ENCODE results near the gene PHACTR3.

PHACTR3 gene

GRCh38 chr20:59788811-59789397 lies 184.6 kb downstream of the PHACTR3 start:
- TF ChIP-seq YY1 (IDR thresholded peaks at IDR 0.05; ENCODE audit: low read depth) (no peak), USF1 (IDR thresholded peaks at IDR 0.05) (no peak), NFIC (IDR thresholded peaks at IDR 0.05) (no peak), FOXM1 (IDR thresholded peaks at IDR 0.05; ENCODE audit: borderline replicate concordance, low read depth) (no peak), TAF1 (IDR thresholded peaks at IDR 0.05; ENCODE audit: low read depth) (no peak), REST (IDR thresholded peaks at IDR 0.05; ENCODE audit: low read depth) (no peak), RAD21 (IDR thresholded peaks at IDR 0.05; ENCODE audit: low read depth) (no peak), EGR1 (IDR thresholded peaks at IDR 0.05) (no peak), CREB1 (IDR thresholded peaks at IDR 0.05; ENCODE audit: low read depth) (no peak), ZBTB7A (IDR thresholded peaks at IDR 0.05; ENCODE audit: low read depth) (no peak), TCF12 (IDR thresholded peaks at IDR 0.05; ENCODE audit: low read depth) (no peak)

- no peak for TF ChIP-seq YY1 (IDR thresholded peaks at IDR 0.05; ENCODE audit: low read depth)
- no peak for TF ChIP-seq CEBPB (IDR thresholded peaks at IDR 0.05)
- TF ChIP-seq NFIC (IDR thresholded peaks at IDR 0.05) = no peak
- TF ChIP-seq TAF1 (IDR thresholded peaks at IDR 0.05; ENCODE audit: low read depth) = no peak
- TF ChIP-seq USF1 (IDR thresholded peaks at IDR 0.05) = no peak
- no peak for TF ChIP-seq ZBTB7A (IDR thresholded peaks at IDR 0.05; ENCODE audit: low read depth)
- TF ChIP-seq RAD21 (IDR thresholded peaks at IDR 0.05; ENCODE audit: low read depth) = no peak
- no peak for TF ChIP-seq REST (IDR thresholded peaks at IDR 0.05; ENCODE audit: low read depth)
- no peak for TF ChIP-seq FOXM1 (IDR thresholded peaks at IDR 0.05; ENCODE audit: borderline replicate concordance, low read depth)
- no peak for TF ChIP-seq TCF12 (IDR thresholded peaks at IDR 0.05; ENCODE audit: low read depth)
- no peak for TF ChIP-seq EP300 (IDR thresholded peaks at IDR 0.05; ENCODE audit: borderline replicate concordance)
- TF ChIP-seq TEAD4 (IDR thresholded peaks at IDR 0.05) = no peak
- no peak for TF ChIP-seq CREB1 (IDR thresholded peaks at IDR 0.05; ENCODE audit: low read depth)
- no peak for TF ChIP-seq MAX (IDR thresholded peaks at IDR 0.05)
Measured at GRCh38 chr20:59789686-59790085, 185.3 kb downstream of the PHACTR3 start.

- no peak for TF ChIP-seq FOXM1 (IDR thresholded peaks at IDR 0.05; ENCODE audit: borderline replicate concordance, low read depth)
Measured at GRCh38 chr20:59790346-59790745, 186.0 kb downstream of the PHACTR3 start.

- no peak for TF ChIP-seq REST (IDR thresholded peaks at IDR 0.05; ENCODE audit: low read depth)
Measured at GRCh38 chr20:59792300-59792699, 188.0 kb downstream of the PHACTR3 start.

GRCh38 chr20:59794555-59794954 lies 190.2 kb downstream of the PHACTR3 start:
- TF ChIP-seq RAD21 (IDR thresholded peaks at IDR 0.05; ENCODE audit: low read depth) = no peak
- TF ChIP-seq USF1 (IDR thresholded peaks at IDR 0.05) = no peak
- TF ChIP-seq TEAD4 (IDR thresholded peaks at IDR 0.05) = no peak
- no peak for TF ChIP-seq REST (IDR thresholded peaks at IDR 0.05; ENCODE audit: low read depth)
- no peak for TF ChIP-seq NFIC (IDR thresholded peaks at IDR 0.05)
- no peak for TF ChIP-seq EP300 (IDR thresholded peaks at IDR 0.05; ENCODE audit: borderline replicate concordance)
- TF ChIP-seq FOXM1 (IDR thresholded peaks at IDR 0.05; ENCODE audit: borderline replicate concordance, low read depth) = no peak
- no peak for TF ChIP-seq MAX (IDR thresholded peaks at IDR 0.05)
- no peak for TF ChIP-seq EGR1 (IDR thresholded peaks at IDR 0.05)
- no peak for TF ChIP-seq TAF1 (IDR thresholded peaks at IDR 0.05; ENCODE audit: low read depth)
- TF ChIP-seq ZBTB7A (IDR thresholded peaks at IDR 0.05; ENCODE audit: low read depth) = no peak
- no peak for TF ChIP-seq TCF12 (IDR thresholded peaks at IDR 0.05; ENCODE audit: low read depth)
- no peak for TF ChIP-seq CEBPB (IDR thresholded peaks at IDR 0.05)
- TF ChIP-seq CREB1 (IDR thresholded peaks at IDR 0.05; ENCODE audit: low read depth) = no peak
- no peak for TF ChIP-seq YY1 (IDR thresholded peaks at IDR 0.05; ENCODE audit: low read depth)

All from Ishikawa (cell line).